Fibroblast of lung (primary cell): ENCODE results near the gene OCIAD1.

Experiments
- EZH2 ChIP-seq: IDR thresholded peaks from 2 replicates; pipeline ENCODE4 v1.5.1; 2012; ENCODE audit warnings: low read length, control low read depth, mild to moderate bottlenecking; ENCODE audit errors: missing control alignments
- TF ChIP-seq, protein P1 (sequence below), 2 donors: IDR thresholded peaks in 1 of 2; conservative IDR thresholded peaks in 1 of 2; 1 replicate in 1 of 2; 2 replicates in 1 of 2; pipeline ENCODE4 v1.5.1; 2011 to 2012; ENCODE audit warnings: low read length in 2 of 2, control low read depth in 1 of 2, inconsistent platforms in 1 of 2, low read depth in 1 of 2, mild to moderate bottlenecking in 1 of 2

GRCh38 chr4:48908687-48909086 is 77.8 kb downstream of the OCIAD1 start:
- TF ChIP-seq, protein P1, sequence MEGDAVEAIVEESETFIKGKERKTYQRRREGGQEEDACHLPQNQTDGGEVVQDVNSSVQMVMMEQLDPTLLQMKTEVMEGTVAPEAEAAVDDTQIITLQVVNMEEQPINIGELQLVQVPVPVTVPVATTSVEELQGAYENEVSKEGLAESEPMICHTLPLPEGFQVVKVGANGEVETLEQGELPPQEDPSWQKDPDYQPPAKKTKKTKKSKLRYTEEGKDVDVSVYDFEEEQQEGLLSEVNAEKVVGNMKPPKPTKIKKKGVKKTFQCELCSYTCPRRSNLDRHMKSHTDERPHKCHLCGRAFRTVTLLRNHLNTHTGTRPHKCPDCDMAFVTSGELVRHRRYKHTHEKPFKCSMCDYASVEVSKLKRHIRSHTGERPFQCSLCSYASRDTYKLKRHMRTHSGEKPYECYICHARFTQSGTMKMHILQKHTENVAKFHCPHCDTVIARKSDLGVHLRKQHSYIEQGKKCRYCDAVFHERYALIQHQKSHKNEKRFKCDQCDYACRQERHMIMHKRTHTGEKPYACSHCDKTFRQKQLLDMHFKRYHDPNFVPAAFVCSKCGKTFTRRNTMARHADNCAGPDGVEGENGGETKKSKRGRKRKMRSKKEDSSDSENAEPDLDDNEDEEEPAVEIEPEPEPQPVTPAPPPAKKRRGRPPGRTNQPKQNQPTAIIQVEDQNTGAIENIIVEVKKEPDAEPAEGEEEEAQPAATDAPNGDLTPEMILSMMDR (conservative IDR thresholded peaks at IDR 0.05 in 1 of 2, IDR thresholded peaks at IDR 0.05 in 1 of 2; ENCODE audit: low read depth in 1 of 2, low read length in 2 of 2), result no peak
- no peak for TF ChIP-seq EZH2
